HG02610 (cell line): Measurements from ENCODE around the gene IFNA10.
A peak's percentile ranks its signal among the peaks of the same experiment; 100 is the strongest.
"Not testable (repeated sequence)": the region's sequence is repeated elsewhere in the genome, so short reads cannot be mapped to it uniquely, and the experiment has no call there.

Source experiments
- ATAC-seq: cut with Tn5 transposase; IDR thresholded peaks from one replicate; pipeline ENCODE4 v1.9.1; 2021; ENCODE audit warnings: mild to moderate bottlenecking, moderate library complexity; ENCODE audit not compliant: unreplicated experiment

Gene IFNA10

DNA sequence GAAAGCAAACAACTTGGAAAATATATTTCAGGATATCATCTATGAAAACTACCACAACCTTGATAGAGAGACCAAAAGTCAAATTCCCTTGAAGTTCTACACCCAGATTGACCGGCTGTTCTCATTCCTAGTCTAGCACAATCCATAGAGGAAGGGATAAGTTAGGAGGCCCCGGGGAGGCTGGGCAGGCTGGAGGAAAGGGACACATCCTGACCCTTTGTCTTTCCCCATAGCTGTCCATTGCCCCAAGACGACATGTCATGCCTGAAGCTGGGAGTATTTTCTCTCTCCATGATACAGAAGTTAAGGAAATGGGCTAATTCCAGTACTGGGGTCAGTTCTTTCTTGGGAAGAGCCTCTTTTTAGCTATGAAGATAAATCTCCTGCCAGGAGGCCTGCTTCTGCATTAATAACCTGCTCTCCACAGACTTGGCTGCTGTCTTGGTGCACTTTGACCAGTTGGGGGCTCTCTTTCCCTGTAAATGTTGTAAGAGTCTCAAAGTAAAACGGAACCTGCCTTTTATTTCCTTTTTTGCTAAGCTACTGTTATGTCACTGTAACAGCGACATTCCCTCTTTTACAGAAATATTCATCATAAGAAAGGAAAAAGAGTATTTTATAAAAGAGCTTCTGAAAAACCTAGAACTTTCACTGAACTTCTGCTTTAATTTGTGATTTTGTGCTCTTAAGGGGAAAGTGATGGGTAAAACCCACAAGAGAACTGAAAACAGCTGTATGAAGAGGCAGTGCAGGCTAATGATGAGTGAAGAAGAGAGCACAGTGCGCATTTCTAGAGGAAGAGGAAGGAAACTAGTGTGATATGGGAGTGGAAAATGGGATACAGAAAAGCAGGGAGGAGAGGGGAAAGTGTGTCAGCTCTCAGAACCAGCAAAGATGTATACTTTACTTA lies 11.8 kb downstream of the IFNA10 start:
- peak; percentile 95 for ATAC-seq

DNA sequence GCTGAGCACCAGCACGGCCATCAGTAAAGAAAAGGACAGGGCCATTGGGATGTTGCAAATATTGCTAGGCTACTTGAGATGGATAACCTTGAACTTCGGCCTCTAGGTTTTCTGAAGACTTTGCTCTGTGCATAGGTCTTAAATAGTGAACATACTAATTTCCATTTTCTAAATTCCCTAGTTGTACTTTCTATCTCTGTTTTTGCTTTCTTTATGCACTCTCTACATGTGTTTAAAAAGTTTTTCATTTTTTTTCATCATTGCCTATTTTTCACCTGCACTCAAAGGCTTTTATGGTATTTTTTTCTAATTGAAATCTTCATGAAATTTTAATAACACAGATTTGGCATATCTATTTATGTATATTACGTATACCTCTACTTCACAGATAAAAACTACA lies 19.5 kb downstream of the IFNA10 start, which contains the start of gene IFNA4:
Gene IFNA4, minus strand, starts transcription at position 101 of the 400 bp plus-strand sequence. Its CDS starts 56 bp downstream, at position 45.
- not testable (repeated sequence) for ATAC-seq

DNA sequence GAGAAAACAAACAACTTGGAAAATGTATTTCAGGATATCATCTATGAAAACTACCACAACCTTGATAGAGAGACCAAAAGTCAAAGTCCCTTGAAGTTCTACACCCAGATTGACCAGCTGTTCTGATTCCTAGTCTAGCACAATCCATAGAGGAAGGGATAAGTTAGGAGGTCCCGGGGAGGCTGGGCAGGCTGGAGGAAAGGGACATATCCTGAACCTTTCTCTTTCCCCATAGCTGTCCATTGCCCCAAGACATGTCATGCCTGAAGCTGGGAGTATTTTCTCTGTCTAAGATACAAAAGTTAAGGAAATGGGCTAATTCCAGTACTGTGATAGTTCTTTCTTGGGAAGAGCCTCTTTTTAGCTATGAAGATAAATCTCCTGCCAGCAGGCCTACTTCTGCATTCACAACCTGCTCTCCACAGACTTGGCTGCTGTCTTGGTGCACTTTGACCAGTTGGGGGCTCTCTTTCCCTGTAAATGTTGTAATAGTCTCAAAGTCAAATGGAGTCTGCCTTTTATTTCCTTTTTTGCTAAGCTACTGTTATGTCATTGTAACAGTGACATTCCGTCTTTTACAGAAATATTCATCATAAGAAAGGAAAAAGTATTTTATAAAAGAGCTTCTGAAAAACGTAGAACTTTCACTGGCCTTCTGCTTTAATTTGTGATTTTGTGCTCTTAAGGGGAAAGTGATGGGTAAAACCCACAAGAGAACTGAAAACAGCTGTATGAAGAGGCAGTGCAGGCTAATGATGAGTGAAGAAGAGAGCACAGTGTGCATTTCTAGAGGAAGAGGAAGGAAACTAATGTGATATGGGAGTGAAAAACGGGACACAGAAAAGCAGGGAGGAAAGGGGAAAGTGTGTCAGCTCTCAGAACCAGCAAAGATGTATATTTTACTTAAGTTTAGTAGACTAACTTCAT lies 23.9 kb downstream of the IFNA10 start:
- peak; percentile 96 for ATAC-seq

DNA sequence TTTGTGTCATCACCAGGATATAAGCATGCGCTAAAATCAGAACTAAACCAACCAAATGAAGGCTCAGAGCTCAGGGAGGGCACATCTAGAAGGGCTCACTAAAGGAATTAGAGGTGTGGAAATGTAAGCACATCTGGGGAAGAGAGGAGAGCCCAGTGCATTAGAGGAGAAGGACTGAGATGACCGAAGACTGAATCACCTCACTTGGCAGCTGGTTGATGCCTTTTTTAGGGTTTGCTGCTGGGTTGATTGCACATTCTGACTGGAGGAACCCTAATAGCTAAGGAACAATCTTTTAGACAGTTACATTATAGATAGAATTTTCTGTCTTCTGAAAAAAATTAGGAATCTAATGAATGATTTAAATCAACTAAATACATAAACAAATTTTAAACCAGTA lies 32.3 kb downstream of the IFNA10 start:
- ATAC-seq, result no peak

DNA sequence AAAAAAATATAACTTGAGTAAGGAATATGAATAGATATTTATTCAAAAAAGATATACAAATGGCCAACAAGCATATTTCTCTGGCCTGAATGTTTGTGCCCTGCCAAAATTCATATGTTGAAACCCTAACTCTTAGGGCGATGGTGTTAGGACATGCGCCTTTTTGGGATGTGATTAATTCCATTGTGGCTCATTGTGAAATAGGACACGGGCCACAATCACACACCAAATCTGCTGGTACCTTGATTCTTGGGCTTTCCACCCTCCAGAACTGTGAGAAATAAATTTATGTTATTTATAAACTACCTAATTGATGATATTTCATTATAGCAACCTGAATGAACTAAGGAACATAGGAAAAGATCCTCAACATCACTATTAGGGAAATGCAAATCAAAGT lies 34.8 kb downstream of the IFNA10 start:
- ATAC-seq, result no peak

DNA sequence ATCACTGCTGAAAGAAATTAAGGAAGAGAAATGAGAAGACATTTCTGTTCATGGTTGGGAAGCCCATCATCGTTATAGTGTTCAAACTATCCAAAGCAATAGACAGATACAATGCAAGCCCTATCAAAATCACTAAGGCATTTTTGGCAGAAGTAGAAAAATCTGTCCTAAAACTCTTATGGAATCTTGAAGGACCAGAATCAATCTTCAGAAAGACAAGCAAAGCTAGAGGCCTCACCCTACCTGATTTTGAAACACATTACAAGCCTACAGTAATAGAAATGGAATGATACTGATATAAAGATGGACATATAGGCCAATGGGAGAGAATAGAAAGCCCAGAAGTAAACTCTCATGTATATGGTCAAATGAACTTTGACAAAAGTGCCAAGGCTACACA lies 35.6 kb downstream of the IFNA10 start:
- no peak for ATAC-seq

DNA sequence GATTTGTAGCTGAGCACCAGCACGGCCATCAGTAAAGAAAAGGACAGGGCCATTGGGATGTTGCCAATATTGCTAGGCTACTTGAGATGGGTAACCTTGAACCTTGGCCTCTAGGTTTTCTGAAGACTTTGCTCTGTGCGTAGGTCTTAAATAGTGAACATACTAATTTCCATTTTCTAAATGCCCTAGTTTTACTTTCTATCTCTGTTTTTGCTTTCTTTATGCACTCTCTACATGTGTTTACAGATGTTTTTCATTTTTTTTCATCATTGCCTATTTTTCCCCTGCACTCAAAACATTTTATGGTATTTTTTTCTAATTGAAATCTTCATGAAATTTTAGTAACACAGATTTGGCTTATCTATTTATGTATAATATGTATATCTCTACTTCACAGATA lies 40.4 kb downstream of the IFNA10 start, which contains the start of gene IFNA21:
Gene IFNA21, minus strand, starts transcription at position 101 of the 400 bp plus-strand sequence. Its CDS starts 48 bp downstream, at position 53.
- not testable (repeated sequence) for ATAC-seq

DNA sequence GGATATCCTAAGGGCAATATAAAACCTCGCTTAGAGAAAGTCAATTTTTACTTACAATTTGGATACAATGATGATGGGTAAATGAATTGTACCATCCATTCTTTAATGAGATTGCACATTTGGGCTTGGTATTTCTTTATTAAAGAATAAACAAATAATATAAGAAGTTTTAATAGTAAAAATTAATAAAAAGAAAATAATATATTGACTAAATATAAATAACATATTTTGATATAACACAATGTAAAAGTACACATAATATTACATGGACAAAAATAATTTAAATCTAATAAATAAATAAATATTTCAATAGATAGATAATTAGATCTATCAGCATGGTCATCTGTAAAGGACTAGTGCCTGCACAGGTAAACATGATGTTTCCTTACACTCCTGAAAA lies 41.4 kb downstream of the IFNA10 start:
- ATAC-seq, result no peak

DNA sequence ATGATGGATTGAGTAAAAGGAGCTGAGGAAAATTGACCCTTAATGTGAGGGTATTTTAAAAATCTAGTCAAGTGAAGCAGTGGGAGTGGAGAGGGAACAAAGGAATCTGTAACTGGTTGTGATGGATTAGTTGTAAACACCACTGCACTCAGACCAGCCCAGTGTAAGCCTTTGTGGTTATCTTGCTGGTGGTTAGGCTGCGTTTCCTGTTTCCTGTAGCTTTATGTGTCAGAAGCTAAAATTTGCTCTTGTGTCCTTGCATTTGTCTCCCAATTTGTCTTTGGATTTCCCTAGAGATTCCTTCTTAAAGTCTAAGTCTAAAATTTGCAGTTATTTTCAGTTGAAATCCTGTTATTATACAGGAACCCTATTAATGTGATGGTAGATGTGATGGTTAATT lies 46.8 kb downstream of the IFNA10 start:
- peak; percentile 90 for ATAC-seq
